AG09319 (cell line): ENCODE data around the gene IQCH.

Experiments used
- DNase-seq: peaks from one replicate; pipeline ENCODE4 v3.0.0-alpha.2; 2010; ENCODE audit warnings: low read depth; ENCODE audit errors: extremely low read depth
- CTCF ChIP-seq: IDR thresholded peaks from 2 replicates; pipeline ENCODE4 v1.5.1; 2011; ENCODE audit warnings: low read depth, mild to moderate bottlenecking, inconsistent platforms, low read length, moderate library complexity

Gene IQCH

GRCh38 chr15:67322481-67322880, 67.9 kb downstream of the IQCH start:
- DNase-seq, result no peak
- TF ChIP-seq CTCF, result no peak

- no peak for DNase-seq
- TF ChIP-seq CTCF, result no peak
Observed at GRCh38 chr15:67327312-67327711, 72.7 kb downstream of the IQCH start.

- no peak for TF ChIP-seq CTCF
- DNase-seq, result no peak
Observed at GRCh38 chr15:67327737-67328136, 73.2 kb downstream of the IQCH start.

GRCh38 chr15:67329984-67330733, 75.6 kb downstream of the IQCH start:
- no peak for TF ChIP-seq CTCF
- no peak for DNase-seq

GRCh38 chr15:67331676-67332075, 77.1 kb downstream of the IQCH start:
- no peak for DNase-seq
- TF ChIP-seq CTCF, result no peak

GRCh38 chr15:67335026-67335425, 80.4 kb downstream of the IQCH start:
- DNase-seq, result no peak
- TF ChIP-seq CTCF, result no peak

- DNase-seq, result no peak
- TF ChIP-seq CTCF, result no peak
Observed at GRCh38 chr15:67335534-67336222, 81.1 kb downstream of the IQCH start.
